ENCODE results near the gene GDAP2.

The GDAP2 gene

GRCh38 chr1:117836069-117836468 lies 93.4 kb downstream of the GDAP2 start:
- no peaks in the 10 kb centered on the region for H3K9me3 ChIP-seq (replicated peaks; ENCODE audit: low read length)
- H3K27me3 ChIP-seq (ENCODE audit: control insufficient read depth, insufficient read depth, low read length): no peaks in the 10 kb centered on the region

GRCh38 chr1:117834416-117834815 lies 95.0 kb downstream of the GDAP2 start:
- Histone ChIP-seq H3K36me3 (ENCODE audit: insufficient read depth, low read length) (no peaks in the 10 kb centered on the region), H3K4me1 (ENCODE audit: control insufficient read depth, insufficient read depth, low read length) (peaks cover 17% of the 10 kb centered on the region), H3K9me3 (replicated peaks; ENCODE audit: low read length) (no peaks in the 10 kb centered on the region), H3K27me3 (ENCODE audit: control insufficient read depth, insufficient read depth, low read length) (no peaks in the 10 kb centered on the region), H3K9ac (ENCODE audit: low read depth, low read length) (no peak overlapping the region), H3K4me2 (ENCODE audit: low read length) (no peak overlapping the region), H3K4me3 (ENCODE audit: low read length) (no peak overlapping the region)

More at GRCh38 chr1:117836069-117836468, 93.4 kb downstream of the GDAP2 start:
- Histone ChIP-seq H3K9ac (ENCODE audit: low read depth, low read length) (no peak overlapping the region), H3K36me3 (ENCODE audit: insufficient read depth, low read length) (no peaks in the 10 kb centered on the region), H3K4me3 (ENCODE audit: low read length) (no peak overlapping the region), H3K4me1 (ENCODE audit: control insufficient read depth, insufficient read depth, low read length) (peaks cover 28% of the 10 kb centered on the region), H3K4me2 (ENCODE audit: low read length) (no peak overlapping the region)

- Histone ChIP-seq H3K4me1 (ENCODE audit: control insufficient read depth, insufficient read depth, low read length) (peaks cover 21% of the 10 kb centered on the region), H3K36me3 (ENCODE audit: insufficient read depth, low read length) (no peaks in the 10 kb centered on the region), H3K4me3 (ENCODE audit: low read length) (no peak overlapping the region), H3K9me3 (replicated peaks; ENCODE audit: low read length) (no peaks in the 10 kb centered on the region), H3K27me3 (ENCODE audit: control insufficient read depth, insufficient read depth, low read length) (no peaks in the 10 kb centered on the region), H3K4me2 (ENCODE audit: low read length) (no peak overlapping the region), H3K9ac (ENCODE audit: low read depth, low read length) (no peak overlapping the region)
These were observed 97.0 kb downstream of the GDAP2 start for GRCh38 chr1:117832453-117832852.

- no peaks in the 10 kb centered on the region for H3K27me3 ChIP-seq (ENCODE audit: control insufficient read depth, insufficient read depth, low read length)
- no peak overlapping the region for H3K9ac ChIP-seq (ENCODE audit: low read depth, low read length)
- no peaks in the 10 kb centered on the region for H3K9me3 ChIP-seq (replicated peaks; ENCODE audit: low read length)
- H3K4me2 ChIP-seq (ENCODE audit: low read length): no peak overlapping the region
- peaks cover 36% of the 10 kb centered on the region for H3K4me1 ChIP-seq (ENCODE audit: control insufficient read depth, insufficient read depth, low read length)
- no peaks in the 10 kb centered on the region for H3K36me3 ChIP-seq (ENCODE audit: insufficient read depth, low read length)
- H3K4me3 ChIP-seq (ENCODE audit: low read length): no peak overlapping the region
These were observed 99.2 kb downstream of the GDAP2 start for GRCh38 chr1:117830222-117830621.

- no peaks in the 10 kb centered on the region for H3K27me3 ChIP-seq (ENCODE audit: control insufficient read depth, insufficient read depth, low read length)
- no peaks in the 10 kb centered on the region for H3K9me3 ChIP-seq (replicated peaks; ENCODE audit: low read length)
- H3K9ac ChIP-seq (ENCODE audit: low read depth, low read length): peak overlapping the region; percentile 56
- H3K4me3 ChIP-seq (ENCODE audit: low read length): no peak overlapping the region
- H3K36me3 ChIP-seq (ENCODE audit: insufficient read depth, low read length): no peaks in the 10 kb centered on the region
- peaks cover 46% of the 10 kb centered on the region for H3K4me1 ChIP-seq (ENCODE audit: control insufficient read depth, insufficient read depth, low read length)
- H3K4me2 ChIP-seq (ENCODE audit: low read length): no peak overlapping the region
These were observed 101.2 kb downstream of the GDAP2 start for GRCh38 chr1:117828201-117828600.

- peak overlapping the region; percentile 32 for H3K4me3 ChIP-seq (ENCODE audit: low read length)
These were observed 102.8 kb downstream of the GDAP2 start for GRCh38 chr1:117826540-117827078.

GRCh38 chr1:117826119-117826518 lies 103.3 kb downstream of the GDAP2 start:
- Histone ChIP-seq H3K9ac (ENCODE audit: low read depth, low read length) (peak overlapping the region; percentile 54), H3K27me3 (ENCODE audit: control insufficient read depth, insufficient read depth, low read length) (no peaks in the 10 kb centered on the region), H3K4me3 (ENCODE audit: low read length) (no peak overlapping the region), H3K4me1 (ENCODE audit: control insufficient read depth, insufficient read depth, low read length) (peaks cover 61% of the 10 kb centered on the region), H3K4me2 (ENCODE audit: low read length) (peak overlapping the region; percentile 29), H3K9me3 (replicated peaks; ENCODE audit: low read length) (no peaks in the 10 kb centered on the region), H3K36me3 (ENCODE audit: insufficient read depth, low read length) (no peaks in the 10 kb centered on the region)

More at GRCh38 chr1:117826540-117827078, 102.8 kb downstream of the GDAP2 start:
- peak overlapping the region; percentile 49 for H3K4me2 ChIP-seq (ENCODE audit: low read length)
- H3K9ac ChIP-seq (ENCODE audit: low read depth, low read length): peak overlapping the region; percentile 56
- peaks cover 56% of the 10 kb centered on the region for H3K4me1 ChIP-seq (ENCODE audit: control insufficient read depth, insufficient read depth, low read length)
- no peaks in the 10 kb centered on the region for H3K27me3 ChIP-seq (ENCODE audit: control insufficient read depth, insufficient read depth, low read length)
- H3K9me3 ChIP-seq (replicated peaks; ENCODE audit: low read length): no peaks in the 10 kb centered on the region
- no peaks in the 10 kb centered on the region for H3K36me3 ChIP-seq (ENCODE audit: insufficient read depth, low read length)

GRCh38 chr1:117825414-117825813 lies 104.0 kb downstream of the GDAP2 start:
- no peak overlapping the region for H3K4me2 ChIP-seq (ENCODE audit: low read length)
- H3K36me3 ChIP-seq (ENCODE audit: insufficient read depth, low read length): no peaks in the 10 kb centered on the region
- peaks cover 68% of the 10 kb centered on the region for H3K4me1 ChIP-seq (ENCODE audit: control insufficient read depth, insufficient read depth, low read length)

GRCh38 chr1:117824616-117825015 lies 104.8 kb downstream of the GDAP2 start:
- H3K4me3 ChIP-seq (ENCODE audit: low read length): no peak overlapping the region
- no peak overlapping the region for H3K9ac ChIP-seq (ENCODE audit: low read depth, low read length)
- no peaks in the 10 kb centered on the region for H3K9me3 ChIP-seq (replicated peaks; ENCODE audit: low read length)
- H3K4me1 ChIP-seq (ENCODE audit: control insufficient read depth, insufficient read depth, low read length): peaks cover 74% of the 10 kb centered on the region
- no peaks in the 10 kb centered on the region for H3K36me3 ChIP-seq (ENCODE audit: insufficient read depth, low read length)
- H3K27me3 ChIP-seq (ENCODE audit: control insufficient read depth, insufficient read depth, low read length): no peaks in the 10 kb centered on the region
- no peak overlapping the region for H3K4me2 ChIP-seq (ENCODE audit: low read length)

More at GRCh38 chr1:117825414-117825813, 104.0 kb downstream of the GDAP2 start:
- Histone ChIP-seq H3K9ac (ENCODE audit: low read depth, low read length) (peak overlapping the region; percentile 54), H3K4me3 (ENCODE audit: low read length) (no peak overlapping the region), H3K27me3 (ENCODE audit: control insufficient read depth, insufficient read depth, low read length) (no peaks in the 10 kb centered on the region), H3K9me3 (replicated peaks; ENCODE audit: low read length) (no peaks in the 10 kb centered on the region)

- H3K9me3 ChIP-seq (replicated peaks; ENCODE audit: low read length): no peaks in the 10 kb centered on the region
- peak overlapping the region; percentile 36 for H3K4me2 ChIP-seq (ENCODE audit: low read length)
- H3K4me1 ChIP-seq (ENCODE audit: control insufficient read depth, insufficient read depth, low read length): peaks cover 64% of the 10 kb centered on the region
- H3K27me3 ChIP-seq (ENCODE audit: control insufficient read depth, insufficient read depth, low read length): no peaks in the 10 kb centered on the region
- H3K36me3 ChIP-seq (ENCODE audit: insufficient read depth, low read length): no peaks in the 10 kb centered on the region
- peak overlapping the region; percentile 58 for H3K9ac ChIP-seq (ENCODE audit: low read depth, low read length)
- H3K4me3 ChIP-seq (ENCODE audit: low read length): peak overlapping the region; percentile 36
These were observed 107.5 kb downstream of the GDAP2 start for GRCh38 chr1:117821774-117822482.

GRCh38 chr1:117821382-117821755 lies 108.1 kb downstream of the GDAP2 start:
- Histone ChIP-seq H3K4me2 (ENCODE audit: low read length) (peak overlapping the region; percentile 36), H3K4me1 (ENCODE audit: control insufficient read depth, insufficient read depth, low read length) (peaks cover 60% of the 10 kb centered on the region), H3K9me3 (replicated peaks; ENCODE audit: low read length) (no peaks in the 10 kb centered on the region), H3K27me3 (ENCODE audit: control insufficient read depth, insufficient read depth, low read length) (no peaks in the 10 kb centered on the region), H3K9ac (ENCODE audit: low read depth, low read length) (peak overlapping the region; percentile 58), H3K4me3 (ENCODE audit: low read length) (peak overlapping the region; percentile 36), H3K36me3 (ENCODE audit: insufficient read depth, low read length) (no peaks in the 10 kb centered on the region)
